Measurements from ENCODE around the gene DCAF15. TPM values are rescaled to one million over a fixed set of nuclear protein-coding genes. Genes with fewer than 3 reads are reported as not detected.

The DCAF15 gene
- total and polyA plus RNA-seq, 2 experiments from 2014 or later = 9.3 to 11.5 TPM

GRCh38 chr19:13996928-13997630 is 44.8 kb downstream of the DCAF15 start:
- Histone ChIP-seq H3K4me3 (no peak overlapping the region), H3K9me2 (ENCODE audit: insufficient read depth) (no peaks in the 10 kb centered on the region), H2AFZ (no peak overlapping the region), H3K4me1 (ENCODE audit: insufficient read depth) (no peaks in the 10 kb centered on the region), H3K4me2 (ENCODE audit: unreplicated experiment) (no peak overlapping the region), H3K36me3 (ENCODE audit: low read depth) (0 out of 2 replicates have a peak, but pooled peaks cover 6% of the 10 kb centered on the region), H3K79me2 (ENCODE audit: insufficient read depth) (peaks cover 38% of the 10 kb centered on the region), H3F3A (ENCODE audit: insufficient read depth) (no peaks in the 10 kb centered on the region), H3K27me3 (replicated peaks; ENCODE audit: insufficient read depth) (no peaks in the 10 kb centered on the region), H4K20me1 (ENCODE audit: insufficient read depth) (no peaks in the 10 kb centered on the region), H3K9ac (no peak overlapping the region), H3K9me3 (ENCODE audit: low read depth) (peaks cover 8% of the 10 kb centered on the region), H3K27ac (no peak overlapping the region)
- no peak for DNase-seq
- 96 to 97% methylated on average over 22 of the region's 22 CpGs for WGBS, 2 experiments (ENCODE audit: low coverage in 1 of 2, low lambda C conversion rate in 2 of 2, missing lambda C conversion rate in 2 of 2)
- in situ Hi-C loops (cut with MboI) = no loop called here
- no peak for TF ChIP-seq EZH2phosphoT487 (IDR thresholded peaks at IDR 0.05; ENCODE audit: insufficient read depth, low read depth)
- TF ChIP-seq EZH2 (IDR thresholded peaks at IDR 0.05; ENCODE audit: insufficient read depth, poor library complexity, severe bottlenecking) = no peak

GRCh38 chr19:13997631-13997962 is 45.3 kb downstream of the DCAF15 start:
- in situ Hi-C loops (cut with MboI) = no loop called here

DNA sequence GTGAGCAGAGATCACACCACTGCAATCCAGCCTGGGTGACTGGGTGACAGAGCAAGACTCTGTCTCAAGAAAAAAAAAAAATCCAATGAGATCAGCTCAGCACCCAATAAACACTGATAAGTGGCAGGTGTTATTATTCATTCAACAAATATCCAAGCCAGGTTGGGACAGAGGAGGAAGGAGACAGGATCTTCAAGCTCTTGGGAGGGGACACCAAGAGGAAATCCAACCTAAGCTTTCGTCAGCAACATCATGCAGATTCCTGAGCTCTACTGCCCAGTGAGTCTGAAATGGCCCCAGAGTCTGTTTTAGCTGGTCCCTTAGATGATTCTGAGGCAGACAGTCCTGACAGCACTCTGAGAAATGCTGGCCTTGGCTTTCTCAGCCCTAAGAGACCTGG is 46.1 kb downstream of the DCAF15 start:
- Histone ChIP-seq H3F3A (ENCODE audit: insufficient read depth) (peaks cover 5% of the 10 kb centered on the region; the same call in 1 of the 2 replicates), H3K27me3 (replicated peaks; ENCODE audit: insufficient read depth) (no peaks in the 10 kb centered on the region), H3K4me3 (no peak overlapping the region), H2AFZ (no peak overlapping the region), H3K9me3 (ENCODE audit: low read depth) (peaks cover 8% of the 10 kb centered on the region), H4K20me1 (ENCODE audit: insufficient read depth) (no peaks in the 10 kb centered on the region), H3K9ac (no peak overlapping the region), H3K4me2 (ENCODE audit: unreplicated experiment) (no peak overlapping the region), H3K36me3 (ENCODE audit: low read depth) (0 out of 2 replicates have a peak, but pooled peaks cover 6% of the 10 kb centered on the region), H3K4me1 (ENCODE audit: insufficient read depth) (peaks cover 9% of the 10 kb centered on the region; the same call in 1 of the 2 replicates), H3K27ac (no peak overlapping the region), H3K9me2 (ENCODE audit: insufficient read depth) (no peaks in the 10 kb centered on the region), H3K79me2 (ENCODE audit: insufficient read depth) (peaks cover 41% of the 10 kb centered on the region)
- no peak for DNase-seq
- in situ Hi-C loops (cut with MboI) = no loop called here
- TF ChIP-seq EZH2 (IDR thresholded peaks at IDR 0.05; ENCODE audit: insufficient read depth, poor library complexity, severe bottlenecking) (no peak), EZH2phosphoT487 (IDR thresholded peaks at IDR 0.05; ENCODE audit: insufficient read depth, low read depth) (no peak)
- WGBS, 2 experiments (ENCODE audit: low coverage in 1 of 2, low lambda C conversion rate in 2 of 2, missing lambda C conversion rate in 2 of 2) = 94 to 100% methylated on average over 1 of the region's 1 CpG

More at GRCh38 chr19:13997631-13997962, 45.3 kb downstream of the DCAF15 start:
- Histone ChIP-seq H3K36me3 (ENCODE audit: low read depth) (0 out of 2 replicates have a peak, but pooled peaks cover 6% of the 10 kb centered on the region), H2AFZ (no peak overlapping the region), H3K79me2 (ENCODE audit: insufficient read depth) (peaks cover 41% of the 10 kb centered on the region), H3K4me1 (ENCODE audit: insufficient read depth) (peaks cover under 1% of the 10 kb centered on the region; the same call in 1 of the 2 replicates), H3K4me3 (no peak overlapping the region), H3K4me2 (ENCODE audit: unreplicated experiment) (no peak overlapping the region), H4K20me1 (ENCODE audit: insufficient read depth) (no peaks in the 10 kb centered on the region), H3K27ac (no peak overlapping the region), H3K9me2 (ENCODE audit: insufficient read depth) (no peaks in the 10 kb centered on the region), H3K9me3 (ENCODE audit: low read depth) (peaks cover 8% of the 10 kb centered on the region), H3K27me3 (replicated peaks; ENCODE audit: insufficient read depth) (no peaks in the 10 kb centered on the region), H3K9ac (no peak overlapping the region), H3F3A (ENCODE audit: insufficient read depth) (no peaks in the 10 kb centered on the region)
- no peak for DNase-seq
- no peak for TF ChIP-seq EZH2phosphoT487 (IDR thresholded peaks at IDR 0.05; ENCODE audit: insufficient read depth, low read depth)
- TF ChIP-seq EZH2 (IDR thresholded peaks at IDR 0.05; ENCODE audit: insufficient read depth, poor library complexity, severe bottlenecking) = no peak
- 90 to 91% methylated on average over 6 of the region's 6 CpGs for WGBS, 2 experiments (ENCODE audit: low coverage in 1 of 2, low lambda C conversion rate in 2 of 2, missing lambda C conversion rate in 2 of 2)

DNA sequence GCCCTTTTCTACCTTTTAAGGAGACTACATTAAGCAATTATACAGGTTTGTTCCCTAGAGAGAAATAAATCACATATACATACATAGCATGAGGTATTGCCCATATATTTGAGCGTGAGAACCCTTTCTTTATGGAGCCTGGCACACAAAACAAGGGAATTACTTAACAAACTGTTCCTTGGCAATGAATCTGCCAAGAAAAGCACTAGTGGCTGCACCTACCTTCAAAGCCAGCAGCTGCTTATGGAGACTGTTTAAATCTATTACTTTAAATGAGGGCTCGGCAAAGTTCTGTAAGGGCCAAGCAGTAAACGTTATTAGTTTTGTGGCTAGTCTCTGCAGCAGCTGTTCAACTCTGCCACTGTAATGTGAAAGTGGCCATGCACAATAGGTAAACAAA is 46.8 kb downstream of the DCAF15 start:
- Histone ChIP-seq H3K4me2 (ENCODE audit: unreplicated experiment) (no peak overlapping the region), H3K36me3 (ENCODE audit: low read depth) (0 out of 2 replicates have a peak, but pooled peaks cover 6% of the 10 kb centered on the region), H3K4me3 (no peak overlapping the region), H3K9ac (no peak overlapping the region), H3K27me3 (replicated peaks; ENCODE audit: insufficient read depth) (no peaks in the 10 kb centered on the region), H3K79me2 (ENCODE audit: insufficient read depth) (peaks cover 41% of the 10 kb centered on the region), H3K4me1 (ENCODE audit: insufficient read depth) (peaks cover 10% of the 10 kb centered on the region; the same call in 1 of the 2 replicates), H4K20me1 (ENCODE audit: insufficient read depth) (no peaks in the 10 kb centered on the region), H3K9me3 (ENCODE audit: low read depth) (peaks cover 8% of the 10 kb centered on the region), H3K9me2 (ENCODE audit: insufficient read depth) (no peaks in the 10 kb centered on the region), H2AFZ (no peak overlapping the region), H3K27ac (no peak overlapping the region), H3F3A (ENCODE audit: insufficient read depth) (peaks cover 10% of the 10 kb centered on the region; the same call in 1 of the 2 replicates)
- no peak for DNase-seq
- no peak for TF ChIP-seq EZH2phosphoT487 (IDR thresholded peaks at IDR 0.05; ENCODE audit: insufficient read depth, low read depth)
- no peak for TF ChIP-seq EZH2 (IDR thresholded peaks at IDR 0.05; ENCODE audit: insufficient read depth, poor library complexity, severe bottlenecking)
- WGBS, 2 experiments (ENCODE audit: low coverage in 1 of 2, low lambda C conversion rate in 2 of 2, missing lambda C conversion rate in 2 of 2) = 91 to 97% methylated on average over 3 of the region's 3 CpGs
- in situ Hi-C loops (cut with MboI) = no loop called here

Measured in GM23248 (cell line).